ENCODE measurements around the gene ASIC3.

Gene ASIC3

GRCh38 chr7:151085691-151086620 lies 37.6 kb downstream of the ASIC3 start, which contains the start of gene AGAP3:
Gene AGAP3, plus strand, starts transcription at chr7:151086475. Its CDS starts 267 bp downstream, at chr7:151086742.
- no peak for DNase-seq (ENCODE audit: low read depth)

DNA sequence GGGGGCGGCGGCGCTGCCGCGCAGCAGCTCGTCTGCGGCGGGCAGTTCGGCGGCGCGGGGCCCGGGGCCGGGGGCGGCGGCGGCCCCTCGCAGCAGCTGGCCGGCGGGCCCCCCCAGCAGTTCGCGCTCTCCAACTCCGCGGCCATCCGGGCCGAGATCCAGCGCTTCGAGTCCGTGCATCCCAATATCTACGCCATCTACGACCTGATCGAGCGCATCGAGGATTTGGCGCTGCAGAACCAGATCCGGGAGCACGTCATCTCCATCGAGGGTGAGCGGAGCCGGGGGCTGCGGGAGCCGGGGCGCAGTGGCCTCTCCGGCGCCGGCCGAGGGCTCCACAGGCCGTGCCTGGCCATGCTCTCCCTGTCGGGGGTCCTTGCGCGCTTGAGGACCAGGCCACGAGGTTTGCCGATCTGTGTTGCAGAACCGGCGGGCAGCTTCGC lies 38.5 kb downstream of the ASIC3 start:
- DNase-seq (ENCODE audit: low read depth): no peak

DNA sequence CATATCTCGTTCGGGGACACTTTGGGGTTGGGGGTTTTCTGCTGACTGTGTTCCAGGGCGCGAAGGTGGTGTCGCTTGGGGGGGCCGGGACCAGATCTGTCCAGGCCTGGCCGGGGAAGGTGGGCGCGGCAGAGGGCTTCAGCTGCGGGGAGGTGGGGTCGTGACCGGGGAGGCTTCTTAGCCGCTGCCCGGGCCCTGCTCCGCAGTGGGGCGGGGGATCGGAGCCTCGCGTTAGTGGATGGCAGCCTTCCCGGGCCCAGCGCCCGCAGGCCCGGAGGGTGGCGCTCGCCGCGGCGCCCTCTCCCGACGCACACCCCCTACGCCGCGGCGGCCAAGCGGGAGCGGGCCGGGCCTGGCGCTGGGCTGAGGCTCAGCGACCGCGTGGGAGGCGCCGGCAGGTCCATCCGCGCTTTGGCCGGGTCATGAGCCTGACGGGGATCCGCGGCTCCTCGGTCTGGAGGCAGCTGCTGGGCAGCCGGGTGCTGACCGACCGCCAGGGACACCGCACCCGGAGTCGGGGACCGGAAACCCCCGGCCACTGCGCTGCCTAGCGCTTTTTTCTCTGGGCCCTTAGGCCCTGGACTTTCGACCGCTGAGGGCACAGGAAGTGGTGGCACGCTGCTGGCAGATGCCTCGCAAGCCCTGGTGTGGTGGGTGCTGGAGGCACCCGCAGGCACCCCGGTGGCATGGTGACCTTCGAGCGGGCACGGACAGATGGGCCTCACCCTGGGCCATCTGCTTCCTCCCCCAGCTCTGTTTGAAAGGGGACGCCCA lies 39.1 kb downstream of the ASIC3 start:
- no peak for DNase-seq (ENCODE audit: low read depth)

DNA sequence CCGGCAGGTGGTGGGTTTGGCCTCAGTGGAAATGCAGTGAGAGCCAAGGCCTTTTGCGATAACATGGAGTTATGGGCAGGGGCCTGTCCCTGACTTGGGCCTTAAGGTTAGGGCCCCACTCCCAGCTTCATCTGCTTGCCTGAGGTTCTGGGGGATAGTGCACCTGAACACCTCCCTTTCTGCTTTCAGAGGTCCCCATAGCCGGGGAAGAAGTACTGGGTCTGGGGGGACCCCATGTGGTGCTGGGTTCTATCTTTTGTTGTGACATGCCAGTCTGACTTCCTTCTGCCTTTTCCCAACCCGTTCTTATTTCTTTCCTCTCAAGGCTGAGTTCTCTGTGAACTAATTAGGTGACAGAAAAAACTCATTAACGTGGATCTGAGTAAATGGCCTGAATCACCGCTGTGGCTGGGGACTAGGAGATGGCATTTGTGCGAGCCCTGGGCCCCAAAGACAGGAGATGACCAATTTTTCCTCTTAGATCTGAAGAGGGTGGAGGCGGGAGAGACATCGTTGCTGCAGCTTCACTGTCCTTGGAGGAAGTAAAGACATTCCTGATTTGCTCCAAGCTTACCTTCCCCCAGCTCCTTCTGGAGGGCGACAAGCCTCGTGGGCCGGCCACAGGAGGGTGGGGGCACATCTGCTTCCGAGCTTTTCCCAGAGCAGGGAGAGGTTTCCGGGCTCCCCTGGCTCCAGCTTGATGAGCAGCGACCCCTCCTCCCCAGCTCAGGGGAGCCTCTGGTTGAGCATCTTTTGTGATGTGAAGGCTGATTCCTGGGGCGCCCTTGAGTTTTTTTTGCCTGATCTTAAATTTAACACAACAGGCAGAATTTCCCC lies 39.9 kb downstream of the ASIC3 start:
- DNase-seq (ENCODE audit: low read depth): no peak

DNA sequence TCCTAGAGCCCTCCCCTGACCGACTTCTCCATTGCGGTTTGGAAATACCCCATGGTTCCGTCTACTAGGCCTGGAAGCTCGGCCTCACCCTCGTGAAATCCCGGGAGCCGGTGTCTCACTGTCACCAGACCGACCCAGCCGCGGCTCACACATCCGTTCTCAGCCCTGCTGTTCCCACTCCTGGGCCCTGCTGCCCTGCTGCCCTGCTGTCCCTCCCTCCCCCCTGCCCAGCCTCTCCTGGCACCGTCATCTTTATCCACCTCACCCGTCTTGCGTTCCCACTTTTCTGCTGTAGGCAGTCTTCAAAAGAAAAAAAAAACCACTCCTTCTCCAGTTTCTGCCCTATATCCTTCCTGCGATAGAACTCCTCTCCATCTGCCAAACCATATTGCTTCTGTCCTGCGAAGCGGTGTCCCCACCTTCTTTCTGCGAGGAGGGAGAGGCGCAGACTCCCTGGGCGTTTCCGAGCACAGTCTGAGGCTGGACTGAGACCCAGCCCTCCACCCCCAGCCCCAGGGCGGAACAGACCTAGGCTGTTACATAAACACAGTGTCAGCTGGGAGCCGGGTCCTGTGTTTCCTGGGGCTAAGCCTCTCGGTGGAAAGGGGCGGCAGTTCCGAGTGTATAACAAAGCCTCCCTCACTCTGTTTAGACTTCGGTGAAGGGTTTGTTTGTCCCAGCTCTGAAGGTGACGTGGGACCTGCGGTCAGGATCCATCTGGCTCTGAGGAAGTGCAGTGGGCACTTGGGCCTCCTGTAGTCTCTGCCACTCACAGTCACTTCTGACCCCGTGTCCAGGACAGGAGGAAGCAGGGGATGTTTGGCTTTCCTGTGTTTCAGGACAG lies 40.7 kb downstream of the ASIC3 start:
- no peak for DNase-seq (ENCODE audit: low read depth)

GRCh38 chr7:151089893-151090730 lies 41.8 kb downstream of the ASIC3 start:
- no peak for DNase-seq (ENCODE audit: low read depth)

- DNase-seq (ENCODE audit: low read depth): no peak
These were observed 42.7 kb downstream of the ASIC3 start for GRCh38 chr7:151091003-151091402.

DNA sequence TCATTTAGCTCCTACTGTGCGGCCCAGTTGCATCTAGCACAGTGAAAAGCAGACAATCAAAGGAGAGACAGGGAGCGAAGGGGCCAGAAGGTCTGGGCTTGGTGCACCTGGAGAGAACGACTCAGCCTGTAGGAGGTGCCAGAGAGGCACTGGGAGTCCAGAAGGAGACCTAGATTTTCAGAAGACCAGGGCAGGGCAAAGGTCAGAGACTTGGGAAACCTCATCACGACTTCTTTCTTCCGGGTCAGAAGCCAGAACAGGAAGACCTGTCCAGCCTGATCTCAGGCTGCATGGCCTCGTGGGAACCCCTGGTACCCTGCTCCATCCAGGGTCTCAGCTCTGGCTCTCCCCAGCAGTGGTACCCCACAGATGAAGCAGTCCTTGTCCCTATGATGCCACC lies 43.1 kb downstream of the ASIC3 start:
- DNase-seq (ENCODE audit: low read depth): no peak

DNA sequence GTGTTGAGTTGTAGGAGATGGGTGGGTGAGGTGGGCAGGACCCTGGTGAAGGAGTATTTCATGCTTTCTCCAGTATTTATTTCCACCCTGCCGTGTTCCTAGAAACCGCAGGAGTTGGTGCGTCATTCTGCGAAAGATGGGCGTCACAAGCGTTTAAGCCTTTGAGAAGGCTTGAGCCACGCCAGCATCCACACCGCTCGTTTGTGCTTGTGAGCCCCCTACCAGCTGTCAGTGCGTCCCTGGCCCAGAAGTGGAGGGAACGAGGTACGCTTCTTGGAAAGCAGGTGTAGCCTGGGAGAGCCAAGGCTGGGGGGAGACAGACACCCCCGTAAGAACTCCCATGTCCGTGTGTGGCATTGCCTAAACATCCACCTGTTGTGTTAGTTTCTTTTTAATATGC lies 43.7 kb downstream of the ASIC3 start:
- DNase-seq (ENCODE audit: low read depth): no peak

DNA sequence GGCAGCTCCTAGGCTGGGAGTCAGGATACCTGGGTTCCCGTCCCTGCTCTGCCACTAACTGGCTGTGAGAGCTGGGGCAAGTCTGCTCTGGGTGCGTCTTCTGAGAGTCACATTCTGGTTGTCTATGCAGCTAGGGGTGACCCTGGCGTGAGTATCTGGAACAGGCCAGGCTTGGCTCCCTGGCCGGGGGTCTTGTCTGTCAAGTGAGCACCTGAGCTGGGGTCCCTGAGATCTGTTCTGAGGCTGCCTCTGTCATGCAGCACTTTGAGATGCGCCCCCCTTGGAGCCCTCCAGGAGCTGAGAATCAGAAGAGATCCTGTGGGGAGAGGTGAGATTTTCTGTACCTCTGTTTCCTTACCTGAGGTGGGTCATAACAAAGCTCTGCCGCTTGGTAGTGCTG lies 45.4 kb downstream of the ASIC3 start:
- DNase-seq (ENCODE audit: low read depth): no peak

- DNase-seq (ENCODE audit: low read depth): no peak
These were observed 46.3 kb downstream of the ASIC3 start for GRCh38 chr7:151094675-151095074.

DNA sequence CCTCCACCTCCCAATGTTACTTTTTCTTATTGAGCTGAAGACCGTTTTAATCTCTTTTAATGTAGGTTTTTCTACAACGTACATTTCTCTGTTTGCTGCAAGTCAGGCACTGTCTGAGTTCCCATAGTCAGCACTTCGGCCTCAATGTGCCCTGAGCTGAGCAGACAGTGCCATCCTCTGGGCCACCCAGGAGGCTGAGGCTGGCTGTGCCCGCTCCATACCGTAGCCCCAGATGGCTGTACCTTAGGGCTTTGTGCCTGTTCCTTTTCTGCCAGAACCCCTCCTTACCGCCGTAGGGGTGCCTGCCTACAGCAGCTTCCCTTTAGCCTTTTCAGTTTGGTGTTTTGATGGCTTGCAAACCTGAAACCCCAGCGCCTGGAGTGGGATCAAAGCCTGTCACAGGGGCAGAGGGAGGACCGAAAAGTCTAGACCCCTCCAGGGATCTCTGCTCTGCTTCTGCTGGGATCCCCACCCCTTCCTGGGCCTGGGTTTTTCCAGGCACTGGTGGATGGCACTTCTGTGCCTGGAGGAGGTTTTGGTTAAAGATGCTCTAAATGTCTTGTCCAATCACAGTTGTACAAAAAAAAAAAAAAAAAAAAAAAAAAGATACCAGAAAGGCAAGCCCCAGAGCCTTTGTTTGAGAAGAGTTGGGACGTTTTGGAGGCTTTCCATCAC lies 46.9 kb downstream of the ASIC3 start:
- DNase-seq (ENCODE audit: low read depth): no peak

GRCh38 chr7:151095828-151096475 lies 47.6 kb downstream of the ASIC3 start:
- no peak for DNase-seq (ENCODE audit: low read depth)

DNA sequence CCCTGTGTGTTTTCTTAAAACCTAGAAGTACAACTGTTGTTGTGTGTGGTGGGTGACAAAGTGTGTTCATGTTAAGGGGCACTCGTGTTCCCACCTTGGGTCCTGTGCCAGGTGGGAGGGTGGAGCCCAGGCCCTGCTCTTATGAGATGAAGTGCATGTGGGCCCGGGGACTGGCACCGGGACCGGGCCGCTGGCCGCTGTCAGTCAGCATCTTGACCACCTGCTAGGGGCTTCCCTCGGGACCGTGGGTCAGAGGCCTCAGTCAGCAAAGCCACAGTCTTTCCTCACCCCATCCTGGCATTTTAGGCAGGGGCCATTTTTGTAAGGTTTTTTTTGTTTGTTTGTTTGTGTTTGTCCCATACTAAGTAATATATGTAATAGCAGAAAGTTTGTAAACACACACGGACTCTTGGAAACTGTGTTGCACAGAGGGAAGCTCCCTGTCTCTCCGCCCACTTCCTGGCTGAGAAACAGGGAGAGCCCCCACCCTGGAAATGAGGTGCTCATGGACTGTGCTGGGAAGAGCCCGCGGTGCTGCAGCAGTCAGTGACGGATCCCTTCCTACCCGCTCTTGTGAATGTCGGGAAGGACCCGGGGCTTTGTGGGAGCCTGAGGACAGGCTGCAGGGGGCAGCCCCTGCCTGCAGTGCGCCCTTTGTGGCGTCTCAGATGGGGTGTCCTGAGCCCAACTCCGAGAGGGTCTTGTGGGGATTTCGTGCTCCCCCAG lies 51.3 kb downstream of the ASIC3 start:
- no peak for DNase-seq (ENCODE audit: low read depth)

DNA sequence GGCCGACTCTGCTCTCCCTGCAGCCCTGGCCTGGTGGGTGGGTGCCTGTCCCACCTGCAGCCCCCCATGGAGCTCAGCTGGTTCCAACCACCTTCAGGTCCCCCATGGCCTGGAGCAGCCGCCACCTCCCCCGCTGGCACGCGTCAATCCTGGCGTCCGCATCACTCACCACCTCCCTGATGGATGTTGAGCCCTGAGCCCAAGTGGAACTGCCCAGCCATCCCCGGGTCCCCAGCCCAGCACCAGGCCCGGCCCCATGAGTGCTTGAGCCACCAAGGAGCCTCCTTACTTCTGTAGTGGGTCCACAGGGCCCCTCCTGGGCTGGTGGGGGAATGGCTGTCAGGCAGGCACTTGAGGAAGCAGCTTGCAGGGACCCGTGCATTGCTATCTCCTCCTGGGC lies 52.6 kb downstream of the ASIC3 start:
- no peak for DNase-seq (ENCODE audit: low read depth)

GRCh38 chr7:151101621-151102396 lies 53.5 kb downstream of the ASIC3 start:
- DNase-seq (ENCODE audit: low read depth): no peak
